Measurements from ENCODE around the gene ALKBH6. TPM values are rescaled to one million over a fixed set of nuclear protein-coding genes. Genes with fewer than 3 reads are reported as not detected.

Gene ALKBH6
- total RNA-seq, 6 donors from 2014 or later = 22.3 to 95.3 (median 32.6) TPM

DNA sequence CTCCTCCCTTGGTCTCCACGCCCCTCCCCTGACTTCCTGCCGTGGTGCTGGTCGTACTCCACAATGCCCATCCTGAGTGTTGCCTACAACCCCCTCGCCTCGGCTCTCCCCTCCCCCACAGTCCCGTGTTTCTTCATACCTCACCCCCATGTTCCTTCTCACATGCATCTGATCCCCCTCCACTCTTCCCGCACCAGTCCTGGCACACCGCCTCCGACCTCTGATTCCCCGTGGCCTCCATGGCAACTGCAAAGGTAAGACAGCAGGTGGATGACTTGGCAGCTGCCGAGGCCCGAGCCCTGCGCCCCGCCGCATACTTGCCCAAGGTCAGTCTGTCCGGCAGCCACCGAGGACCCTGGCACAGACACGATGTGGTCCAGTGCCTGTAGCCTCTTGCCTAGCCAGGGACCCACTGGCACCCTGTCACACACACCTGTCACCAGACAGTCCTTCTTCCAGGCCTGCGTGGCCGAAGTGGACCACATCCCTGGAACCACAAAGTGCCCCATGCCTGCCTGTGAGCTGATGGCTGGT, 35.1 kb downstream of the ALKBH6 start:
- TF ChIP-seq POLR2A (IDR thresholded peaks at IDR 0.05) (no peak), POLR2AphosphoS5 (IDR thresholded peaks at IDR 0.05) (no peak), EP300 (IDR thresholded peaks at IDR 0.05) (no peak)
- TF ChIP-seq, protein P1, sequence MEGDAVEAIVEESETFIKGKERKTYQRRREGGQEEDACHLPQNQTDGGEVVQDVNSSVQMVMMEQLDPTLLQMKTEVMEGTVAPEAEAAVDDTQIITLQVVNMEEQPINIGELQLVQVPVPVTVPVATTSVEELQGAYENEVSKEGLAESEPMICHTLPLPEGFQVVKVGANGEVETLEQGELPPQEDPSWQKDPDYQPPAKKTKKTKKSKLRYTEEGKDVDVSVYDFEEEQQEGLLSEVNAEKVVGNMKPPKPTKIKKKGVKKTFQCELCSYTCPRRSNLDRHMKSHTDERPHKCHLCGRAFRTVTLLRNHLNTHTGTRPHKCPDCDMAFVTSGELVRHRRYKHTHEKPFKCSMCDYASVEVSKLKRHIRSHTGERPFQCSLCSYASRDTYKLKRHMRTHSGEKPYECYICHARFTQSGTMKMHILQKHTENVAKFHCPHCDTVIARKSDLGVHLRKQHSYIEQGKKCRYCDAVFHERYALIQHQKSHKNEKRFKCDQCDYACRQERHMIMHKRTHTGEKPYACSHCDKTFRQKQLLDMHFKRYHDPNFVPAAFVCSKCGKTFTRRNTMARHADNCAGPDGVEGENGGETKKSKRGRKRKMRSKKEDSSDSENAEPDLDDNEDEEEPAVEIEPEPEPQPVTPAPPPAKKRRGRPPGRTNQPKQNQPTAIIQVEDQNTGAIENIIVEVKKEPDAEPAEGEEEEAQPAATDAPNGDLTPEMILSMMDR (IDR thresholded peaks at IDR 0.05) = no peak
- ATAC-seq (ENCODE audit: low FRiP score in 2 of 2) (no peak), DNase-seq (peak in 1 of 2 donors; percentile 72)
- H3K4me3 ChIP-seq = no peak overlapping the region
- H3K4me1 ChIP-seq = no peaks in the 10 kb centered on the region
- no peak overlapping the region for H3K27ac ChIP-seq
- no peaks in the 10 kb centered on the region for H3K9me3 ChIP-seq
- no peaks in the 10 kb centered on the region for H3K27me3 ChIP-seq
- H3K36me3 ChIP-seq = no peaks in the 10 kb centered on the region
- WGBS, 2 donors = 54 to 55% methylated on average over 13 to 16 of the region's 20 CpGs

DNA sequence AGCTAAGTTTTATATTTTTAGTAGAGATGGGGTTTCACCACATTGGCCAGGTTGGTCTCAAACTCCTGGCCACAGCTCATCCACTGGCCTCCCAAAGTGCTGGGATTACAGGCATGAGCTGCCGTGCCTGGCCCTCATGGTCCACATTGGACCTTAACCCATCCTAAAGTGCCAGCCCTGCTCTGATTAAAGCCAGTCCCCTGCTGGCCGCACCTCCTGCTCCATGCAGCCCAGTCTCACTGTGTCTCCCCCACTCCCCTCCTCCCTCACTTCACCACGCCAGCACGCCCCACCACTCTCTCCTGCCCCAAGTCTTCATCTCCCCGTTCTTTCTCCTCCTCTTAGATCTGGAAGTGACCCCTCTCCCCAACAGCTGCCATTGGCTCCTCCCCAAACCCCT, 35.7 kb downstream of the ALKBH6 start:
- Histone ChIP-seq H3K4me1 (no peaks in the 10 kb centered on the region), H3K36me3 (no peaks in the 10 kb centered on the region), H3K4me3 (no peak overlapping the region), H3K9me3 (no peaks in the 10 kb centered on the region), H3K27ac (no peak overlapping the region), H3K27me3 (no peaks in the 10 kb centered on the region)
- WGBS, 2 donors = 52 to 55% methylated on average over 5 of the region's 5 CpGs
- DNase-seq (no peak), ATAC-seq (ENCODE audit: low FRiP score in 2 of 2) (no peak)
- TF ChIP-seq POLR2A (IDR thresholded peaks at IDR 0.05) (no peak), EP300 (IDR thresholded peaks at IDR 0.05) (no peak), POLR2AphosphoS5 (IDR thresholded peaks at IDR 0.05) (no peak)
- TF ChIP-seq, protein P1 (IDR thresholded peaks at IDR 0.05) = no peak

DNA sequence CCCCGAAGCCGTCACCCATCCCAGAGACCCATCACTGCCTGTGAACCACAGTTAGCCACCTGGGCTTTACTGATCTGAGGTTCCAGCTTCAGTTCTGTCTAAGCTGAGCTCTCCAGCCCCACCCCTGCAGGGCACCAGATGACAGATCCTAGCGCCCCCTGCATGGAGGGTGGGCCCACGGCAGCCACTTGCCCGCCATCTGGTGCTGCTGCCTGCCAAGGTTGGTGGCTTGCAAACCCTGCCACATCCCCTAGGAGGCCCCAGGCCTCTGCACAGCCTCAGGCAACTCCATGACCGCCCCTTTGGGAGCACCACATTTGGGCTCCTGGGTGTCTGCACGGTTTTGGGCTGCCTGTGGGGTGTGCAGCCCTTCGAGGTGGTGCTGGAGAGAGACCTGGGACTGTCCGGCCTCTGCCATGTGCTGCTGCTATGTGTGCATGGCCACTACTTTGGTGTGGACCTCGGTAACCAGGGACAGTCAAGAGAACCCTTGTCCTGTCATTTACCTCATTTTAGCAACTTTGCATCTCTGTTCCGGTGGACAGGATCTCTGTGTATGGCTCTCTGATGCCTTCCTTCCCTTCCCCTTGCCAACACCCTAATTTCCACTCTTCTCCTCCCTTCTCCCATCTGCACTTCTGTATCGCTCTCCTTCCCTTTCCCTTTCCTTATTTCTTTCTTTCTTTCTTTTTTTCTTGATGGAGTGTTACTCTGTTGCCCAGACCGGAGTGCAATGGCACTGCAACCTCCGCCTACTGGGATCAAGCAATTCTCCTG, 36.4 kb downstream of the ALKBH6 start:
- no peaks in the 10 kb centered on the region for H3K9me3 ChIP-seq
- peak in 1 of 2 donors; percentile 21 for ATAC-seq (ENCODE audit: low FRiP score in 2 of 2)
- no peaks in the 10 kb centered on the region for H3K4me1 ChIP-seq

DNA sequence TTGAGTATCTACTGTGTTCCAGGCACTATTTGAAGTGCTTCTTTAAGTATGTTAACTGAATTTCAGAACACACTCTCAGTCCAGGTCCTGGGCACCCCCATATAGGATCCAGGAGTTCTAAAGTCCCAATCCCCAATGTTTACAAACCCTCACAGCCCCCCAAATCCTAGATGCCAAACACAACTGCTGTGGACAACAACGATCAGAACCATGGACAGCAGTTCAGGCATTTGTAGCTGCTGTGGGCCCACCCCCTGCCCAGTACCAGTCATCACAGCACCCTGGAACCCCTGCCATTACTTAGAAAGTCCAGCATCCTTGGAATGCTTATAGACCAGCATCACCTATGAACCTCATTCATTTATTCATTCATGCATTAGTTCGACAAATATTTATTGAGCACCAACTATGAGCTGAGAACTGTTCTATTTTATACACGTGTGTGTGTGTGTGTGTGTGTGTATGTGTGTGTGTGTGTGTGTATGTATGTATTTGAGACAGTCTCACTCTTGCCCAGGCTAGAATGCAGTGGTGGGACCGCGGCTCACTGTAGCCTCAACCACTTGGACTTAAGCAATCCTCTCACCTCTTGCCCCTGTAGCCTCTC, 38.3 kb downstream of the ALKBH6 start:
- ATAC-seq (ENCODE audit: low FRiP score in 2 of 2) (no peak), DNase-seq (no peak)
- H3K27me3 ChIP-seq = no peaks in the 10 kb centered on the region
- H3K4me3 ChIP-seq = no peak overlapping the region
- H3K36me3 ChIP-seq = no peaks in the 10 kb centered on the region
- no peaks in the 10 kb centered on the region for H3K9me3 ChIP-seq
- TF ChIP-seq, protein P1 (IDR thresholded peaks at IDR 0.05) = no peak
- TF ChIP-seq EP300 (IDR thresholded peaks at IDR 0.05) (no peak), POLR2A (IDR thresholded peaks at IDR 0.05) (no peak), POLR2AphosphoS5 (IDR thresholded peaks at IDR 0.05) (no peak)
- H3K4me1 ChIP-seq = no peaks in the 10 kb centered on the region
- WGBS, 2 donors = 25 to 28% methylated on average over 5 of the region's 5 CpGs
- no peak overlapping the region for H3K27ac ChIP-seq

More for the DNA sequence above, 36.4 kb downstream of the ALKBH6 start:
- H3K36me3 ChIP-seq = no peaks in the 10 kb centered on the region
- DNase-seq = peak in 1 of 2 donors; percentile 66
- TF ChIP-seq POLR2AphosphoS5 (IDR thresholded peaks at IDR 0.05) (no peak), POLR2A (IDR thresholded peaks at IDR 0.05) (no peak), EP300 (IDR thresholded peaks at IDR 0.05) (no peak)
- TF ChIP-seq, protein P1 (IDR thresholded peaks at IDR 0.05) = no peak
- H3K4me3 ChIP-seq = no peak overlapping the region
- H3K27ac ChIP-seq = no peak overlapping the region
- H3K27me3 ChIP-seq = no peaks in the 10 kb centered on the region
- WGBS, 2 donors = 66 to 76% methylated on average over 7 to 11 of the region's 14 CpGs
